ENCODE results near the gene MYMK. TPM values are rescaled to one million over a fixed set of nuclear protein-coding genes. Genes with fewer than 3 reads are reported as not detected.

The MYMK gene
- polyA plus RNA-seq, 1 donor, result 0.13 TPM

- DNase-seq, result no peak
- Histone ChIP-seq H3K9me3 (ENCODE audit: control insufficient read depth, low read depth, low read length) (no peaks in the 10 kb centered on the region), H3K27ac (ENCODE audit: low read length) (no peak overlapping the region), H3K36me3 (ENCODE audit: control insufficient read depth, insufficient read depth, low read length) (peaks cover 40% of the 10 kb centered on the region), H3K4me1 (ENCODE audit: control insufficient read depth, insufficient read depth, low read length) (peaks cover 19% of the 10 kb centered on the region), H3K27me3 (ENCODE audit: control insufficient read depth, insufficient read depth, low read length) (no peaks in the 10 kb centered on the region), H3K4me3 (ENCODE audit: low read length) (no peak overlapping the region)
- WGBS (ENCODE audit: insufficient coverage, low lambda C conversion rate), result no CpG with 5 or more reads among the region's 10 CpGs
Observed at GRCh38 chr9:133464638-133465037, 60.1 kb downstream of the MYMK start.

Other genes starting within 250 kb of the MYMK start
- 19.6 TPM for gene ABO, start 249.8 kb downstream of the MYMK start, polyA plus RNA-seq
- gene SURF6, start 188.8 kb downstream of the MYMK start, polyA plus RNA-seq, result 41.8 TPM
- gene MED22, start 176.8 kb downstream of the MYMK start, polyA plus RNA-seq, result 20.2 TPM
- 2,688 TPM for gene RPL7A, start 176.7 kb downstream of the MYMK start, polyA plus RNA-seq
- gene SURF1, start 168.5 kb downstream of the MYMK start, polyA plus RNA-seq, result 32.5 TPM
- gene SURF2, start 168.4 kb downstream of the MYMK start, polyA plus RNA-seq, result 16.3 TPM
- 232 TPM for gene SURF4, start 148.9 kb downstream of the MYMK start, polyA plus RNA-seq
- gene STKLD1, start 148.6 kb downstream of the MYMK start, polyA plus RNA-seq, result 2.4 TPM
- gene REXO4, start 106.9 kb downstream of the MYMK start, polyA plus RNA-seq, result 23.6 TPM
- gene ADAMTS13, start 102.6 kb downstream of the MYMK start, polyA plus RNA-seq, result 10.4 TPM
- gene CACFD1, start 65.0 kb downstream of the MYMK start, polyA plus RNA-seq, result 27.3 TPM
- gene SLC2A6, start 45.9 kb downstream of the MYMK start, polyA plus RNA-seq, result 1.7 TPM
- 0.69 TPM for gene ADAMTSL2, start 9.7 kb upstream of the MYMK start, polyA plus RNA-seq
- gene FAM163B, start 84.4 kb upstream of the MYMK start, polyA plus RNA-seq, result 0.09 TPM
- 0.66 TPM for gene DBH, start 111.4 kb upstream of the MYMK start, polyA plus RNA-seq
- gene SARDH, start 213.4 kb upstream of the MYMK start, polyA plus RNA-seq, result 4.5 TPM